WERI-Rb-1 (cell line): Measurements from ENCODE around the gene CNIH3.

Source experiments
- DNase-seq: peaks from one replicate; pipeline ENCODE4 v3.0.0-alpha.2; 2020
- H3K27ac ChIP-seq: fragments of 250-450 bp; sonication (Bioruptor Pico); 2 replicates; pipeline ENCODE4 v1.5.1; 2020; ENCODE audit warnings: mild to moderate bottlenecking, moderate library complexity
- H3K27me3 ChIP-seq: fragments of 250-450 bp; sonication (Bioruptor Pico); 2 replicates; pipeline ENCODE4 v1.5.1; 2021; ENCODE audit warnings: mild to moderate bottlenecking, low read depth, moderate library complexity; ENCODE audit not compliant: insufficient read depth, severe bottlenecking
- H3K36me3 ChIP-seq: fragments of 250-450 bp; sonication (Bioruptor Pico); 2 replicates; pipeline ENCODE4 v1.5.1; 2020; ENCODE audit warnings: mild to moderate bottlenecking, moderate library complexity
- H3K4me3 ChIP-seq: 2 replicates; pipeline ENCODE4 v1.5.1; 2011; ENCODE audit warnings: low read depth, mild to moderate bottlenecking, control low read depth, low read length
- H3K9me3 ChIP-seq: fragments of 250-450 bp; sonication (Bioruptor Pico); 2 replicates; pipeline ENCODE4 v1.5.1; 2021; ENCODE audit warnings: mild to moderate bottlenecking, moderate library complexity; ENCODE audit not compliant: severe bottlenecking
- CTCF ChIP-seq: IDR thresholded peaks from 2 replicates; pipeline ENCODE4 v1.5.1; 2011; ENCODE audit warnings: low read depth, mild to moderate bottlenecking, control low read depth, inconsistent platforms, low read length

CNIH3 gene

GRCh38 chr1:224782281-224783000, 166.3 kb downstream of the CNIH3 start:
- H3K27me3 ChIP-seq = no peaks in the 10 kb centered on the region
- no peaks in the 10 kb centered on the region for H3K9me3 ChIP-seq
- no peak overlapping the region for H3K27ac ChIP-seq
- H3K36me3 ChIP-seq = no peaks in the 10 kb centered on the region
- no peak for TF ChIP-seq CTCF
- no peak for DNase-seq
- H3K4me3 ChIP-seq = no peak overlapping the region

GRCh38 chr1:224783006-224783651, 167.0 kb downstream of the CNIH3 start:
- Histone ChIP-seq H3K27me3 (no peaks in the 10 kb centered on the region), H3K4me3 (no peak overlapping the region)
- no peak for DNase-seq

DNA sequence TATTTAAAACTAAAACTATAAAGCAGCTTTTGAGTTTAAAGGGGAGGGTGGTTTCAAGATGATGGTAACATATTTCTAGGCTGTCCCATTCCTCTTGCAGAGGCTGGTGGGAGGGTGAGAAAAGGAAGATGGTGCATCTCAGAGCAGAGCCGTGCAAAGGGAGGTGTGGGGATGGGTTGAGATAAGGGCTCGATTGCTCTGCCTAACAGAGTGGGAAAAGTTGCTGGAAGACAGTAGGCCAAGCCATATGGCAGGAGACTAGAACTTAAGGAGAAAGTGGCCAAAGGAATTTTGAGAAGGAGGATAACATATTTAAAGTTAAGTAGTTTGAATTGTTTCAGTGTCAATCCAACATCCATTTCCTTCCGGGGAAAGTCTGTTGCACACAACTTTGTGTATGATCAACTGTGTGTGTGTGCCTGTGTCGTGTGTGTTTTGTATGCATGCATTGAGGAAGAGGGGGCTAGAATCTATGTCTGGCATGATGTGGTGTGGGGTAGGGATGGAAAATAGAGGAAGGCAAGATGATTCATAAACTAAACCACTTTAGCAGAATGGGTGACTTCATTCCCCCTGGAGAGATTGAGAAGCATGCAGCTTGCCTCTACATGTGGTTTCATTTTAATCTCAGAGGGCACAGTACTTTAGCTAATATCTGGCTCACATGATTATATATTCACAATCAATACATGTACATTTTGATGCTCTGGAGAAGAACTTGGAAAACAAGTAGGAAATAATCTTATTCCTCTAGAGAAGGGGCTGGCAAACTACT, 168.3 kb downstream of the CNIH3 start:
- Histone ChIP-seq H3K27ac (no peak overlapping the region), H3K36me3 (no peaks in the 10 kb centered on the region), H3K4me3 (no peak overlapping the region), H3K9me3 (no peaks in the 10 kb centered on the region), H3K27me3 (no peaks in the 10 kb centered on the region)
- no peak for DNase-seq
- no peak for TF ChIP-seq CTCF

More at GRCh38 chr1:224783006-224783651, 167.0 kb downstream of the CNIH3 start:
- no peak for TF ChIP-seq CTCF
- no peak overlapping the region for H3K27ac ChIP-seq
- no peaks in the 10 kb centered on the region for H3K9me3 ChIP-seq
- H3K36me3 ChIP-seq = no peaks in the 10 kb centered on the region

DNA sequence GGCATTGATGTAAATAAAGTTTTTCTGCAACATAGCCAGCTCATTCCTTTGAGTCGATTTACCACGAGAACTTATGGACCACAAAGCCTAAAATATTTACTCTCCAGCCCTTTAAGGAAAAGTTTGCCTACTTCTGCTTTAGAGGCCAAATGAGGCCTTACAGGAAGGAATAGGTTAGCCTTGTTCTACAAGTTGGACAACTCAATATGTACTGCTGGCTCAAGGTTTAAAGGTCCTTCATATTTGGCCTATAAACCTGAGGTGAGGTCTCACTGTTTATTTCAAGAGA, 168.9 kb downstream of the CNIH3 start:
- DNase-seq = no peak
- Histone ChIP-seq H3K27ac (no peak overlapping the region), H3K4me3 (no peak overlapping the region), H3K9me3 (no peaks in the 10 kb centered on the region), H3K27me3 (no peaks in the 10 kb centered on the region), H3K36me3 (no peaks in the 10 kb centered on the region)
- TF ChIP-seq CTCF = no peak

DNA sequence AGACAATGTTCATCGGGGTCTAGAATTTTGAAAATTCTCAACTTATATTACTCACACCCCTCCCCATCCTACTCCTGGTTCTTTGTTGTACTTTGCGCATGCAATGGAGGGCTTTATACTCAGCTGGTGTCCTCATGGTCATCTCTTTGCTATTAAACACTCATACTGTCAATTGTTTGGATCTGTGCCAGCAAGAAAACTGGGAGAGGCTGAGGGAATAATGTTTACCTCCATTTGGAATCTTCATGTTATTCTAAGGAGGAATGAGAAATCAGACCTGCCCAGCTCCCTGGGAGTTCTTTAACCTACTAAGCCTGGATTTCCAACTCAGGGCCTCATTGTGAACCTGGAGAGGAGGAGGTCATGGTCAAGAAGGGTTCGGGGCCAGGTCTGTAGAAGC, 169.5 kb downstream of the CNIH3 start:
- Histone ChIP-seq H3K4me3 (no peak overlapping the region), H3K9me3 (no peaks in the 10 kb centered on the region), H3K27ac (no peak overlapping the region), H3K36me3 (no peaks in the 10 kb centered on the region), H3K27me3 (no peaks in the 10 kb centered on the region)
- no peak for DNase-seq
- no peak for TF ChIP-seq CTCF
